ENCODE data around the gene OGFR.

Gene OGFR

DNA sequence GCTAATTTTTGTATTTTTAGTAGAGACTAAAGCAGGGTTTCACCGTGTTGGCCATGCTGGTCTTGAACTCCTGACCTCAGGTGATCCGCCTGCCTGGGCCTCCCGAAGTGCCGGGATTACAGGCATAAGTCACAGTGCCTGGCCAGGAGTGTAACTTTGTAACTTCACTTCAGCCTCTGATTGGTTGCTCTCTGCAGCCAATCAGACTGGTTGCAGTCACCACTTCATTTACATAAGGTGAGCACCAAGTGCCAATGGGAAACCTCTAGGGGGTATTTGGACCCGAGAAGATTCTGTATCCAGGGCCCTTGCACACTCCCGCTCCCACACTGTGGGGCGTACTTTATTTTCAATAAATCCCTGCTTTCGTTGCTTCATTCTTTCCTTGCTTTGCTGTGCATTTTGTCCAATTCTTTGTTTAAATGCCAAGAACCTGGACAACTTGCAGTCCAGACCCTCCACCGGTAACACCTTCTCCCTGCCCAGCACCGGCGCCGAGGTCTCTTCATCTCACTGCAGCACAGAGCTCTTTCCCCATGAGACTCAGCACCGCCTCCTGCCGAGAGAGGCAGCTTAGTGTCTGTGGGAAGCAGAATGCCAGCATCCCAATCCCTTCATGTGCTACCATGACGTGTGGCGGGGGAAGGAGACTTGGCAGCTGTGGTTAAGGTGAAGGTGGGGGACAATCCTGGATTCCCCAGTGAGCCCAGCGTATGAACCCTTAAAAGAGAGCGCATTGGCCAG is 22.3 kb upstream of the OGFR start:
- no peak for DNase-seq (ENCODE audit: low read depth)

DNA sequence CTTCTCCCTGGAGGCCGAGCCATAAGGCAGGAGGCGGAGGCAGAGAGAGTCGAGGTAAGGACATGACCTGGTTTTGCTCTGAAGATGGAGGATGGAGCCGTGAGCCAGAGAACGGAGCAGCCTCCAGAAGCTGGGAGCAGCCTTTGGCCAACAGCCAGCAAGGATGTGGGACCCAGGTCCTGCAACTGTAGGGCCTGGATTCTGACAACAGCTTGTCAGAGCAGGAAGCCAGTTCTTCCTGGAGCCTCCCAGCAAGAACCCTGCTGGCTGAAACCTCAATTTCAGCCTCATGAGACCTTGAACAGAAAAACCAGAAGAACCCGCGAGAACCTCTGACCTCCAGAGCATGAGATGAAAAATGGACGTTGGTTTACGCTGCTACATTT is 21.7 kb upstream of the OGFR start:
- no peak for DNase-seq (ENCODE audit: low read depth)

GRCh38 chr20:62784497-62784896 is 20.1 kb upstream of the OGFR start:
- DNase-seq (ENCODE audit: low read depth): no peak

DNA sequence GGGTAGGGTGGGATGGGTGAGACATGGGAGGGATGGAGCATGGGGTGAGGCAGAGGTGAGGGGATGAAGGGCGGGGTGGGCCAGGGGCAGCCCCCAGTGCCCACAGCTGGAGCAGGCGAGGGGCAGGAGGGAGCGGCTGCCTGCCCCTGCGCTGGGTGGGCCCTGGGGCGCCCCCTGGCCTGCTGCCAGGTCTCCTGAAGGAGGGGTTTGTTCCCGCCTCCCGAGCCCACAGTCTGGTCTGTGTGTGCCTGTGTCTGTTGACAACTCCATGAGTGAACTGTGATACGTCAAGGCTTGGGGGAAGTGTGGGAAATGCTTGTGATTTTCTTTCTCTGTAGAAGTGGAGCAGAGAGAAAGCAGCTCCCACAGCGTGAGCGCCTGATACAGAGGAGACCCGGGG is 19.2 kb upstream of the OGFR start:
- no peak for DNase-seq (ENCODE audit: low read depth)

- no peak for DNase-seq (ENCODE audit: low read depth)
Observed at GRCh38 chr20:62786157-62786556, 18.5 kb upstream of the OGFR start.

DNA sequence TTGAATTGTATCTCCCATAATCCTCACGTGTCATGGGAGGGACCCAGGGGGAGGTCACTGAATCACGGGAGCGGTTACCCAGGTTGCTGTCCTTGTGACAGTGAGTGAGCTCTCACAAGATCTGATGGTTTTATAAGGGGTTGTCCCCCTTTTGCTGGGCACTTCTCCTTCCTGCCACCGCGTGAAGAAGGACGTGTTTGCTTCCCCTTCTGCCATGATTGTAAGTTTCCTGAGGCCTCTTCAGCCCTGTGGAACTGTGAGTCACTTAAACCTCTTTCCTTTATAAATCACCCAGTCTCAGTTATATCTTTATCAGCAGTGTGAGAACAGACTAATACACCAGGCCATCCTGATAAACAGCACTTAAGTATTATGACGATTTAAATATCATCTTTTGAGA is 17.3 kb upstream of the OGFR start:
- no peak for DNase-seq (ENCODE audit: low read depth)

- no peak for DNase-seq (ENCODE audit: low read depth)
Observed at GRCh38 chr20:62787866-62788265, 16.8 kb upstream of the OGFR start.

- DNase-seq (ENCODE audit: low read depth): no peak
Observed at GRCh38 chr20:62788607-62789006, 16.0 kb upstream of the OGFR start.

DNA sequence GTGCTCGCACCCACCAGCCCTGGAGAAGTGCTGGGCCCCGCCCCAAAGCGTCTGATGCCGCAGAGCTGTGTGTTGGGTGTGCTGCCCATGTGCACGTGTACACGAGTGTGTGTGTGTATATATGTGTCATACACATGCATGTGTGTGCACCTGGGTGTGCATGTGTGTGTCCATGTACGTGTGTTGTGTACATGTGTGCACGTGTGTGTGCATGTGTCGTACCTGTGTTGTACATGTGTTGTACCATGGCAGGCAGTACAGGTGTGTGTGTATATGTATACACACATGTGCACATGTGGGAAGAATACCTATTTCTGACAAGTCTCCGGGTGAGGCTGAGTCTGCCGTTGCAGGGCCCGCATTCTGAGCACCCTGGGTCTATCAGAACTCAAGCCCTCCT is 14.6 kb upstream of the OGFR start:
- DNase-seq (ENCODE audit: low read depth): no peak

- DNase-seq (ENCODE audit: low read depth): peak; percentile 72
Observed at GRCh38 chr20:62791301-62792181, 13.1 kb upstream of the OGFR start.

DNA sequence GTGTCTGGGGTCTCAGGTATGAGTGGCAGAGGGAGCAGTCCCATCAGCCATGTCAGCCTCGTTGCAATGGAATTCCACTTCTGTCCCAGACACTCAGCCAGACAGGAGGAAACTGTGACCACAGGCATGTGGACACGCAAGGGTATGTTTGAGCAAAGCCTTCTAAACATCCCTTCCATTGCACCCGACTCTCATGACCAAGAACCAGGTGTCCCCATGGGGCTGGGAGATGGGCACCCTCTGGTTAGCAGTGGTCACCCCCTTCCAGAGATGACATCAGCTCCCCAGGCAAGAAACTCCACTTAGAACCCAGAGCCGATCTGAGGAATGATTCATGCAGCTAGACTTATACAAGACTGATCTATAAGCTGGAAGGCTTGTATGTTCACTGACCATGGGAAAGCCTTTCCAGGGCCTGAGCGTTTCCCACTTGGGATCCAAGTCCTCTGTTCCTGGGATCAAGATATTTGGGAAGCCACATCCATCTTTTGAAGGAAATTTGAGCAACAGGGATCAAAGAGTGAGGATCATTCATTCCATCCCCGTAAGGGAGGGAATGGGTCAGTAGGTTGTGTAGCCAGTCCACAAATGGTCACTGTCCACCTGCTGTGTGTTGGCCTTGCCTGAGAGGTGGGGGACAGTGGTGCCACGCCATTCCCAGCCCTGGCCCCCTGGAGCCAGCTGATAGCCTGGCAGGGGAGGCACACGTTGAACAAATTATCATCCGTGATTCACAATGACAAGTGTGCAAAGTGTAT is 12.3 kb upstream of the OGFR start:
- DNase-seq (ENCODE audit: low read depth): no peak

- no peak for DNase-seq (ENCODE audit: low read depth)
Observed at GRCh38 chr20:62792940-62793756, 11.5 kb upstream of the OGFR start.

GRCh38 chr20:62793757-62794006 is 11.0 kb upstream of the OGFR start:
- DNase-seq (ENCODE audit: low read depth): no peak

DNA sequence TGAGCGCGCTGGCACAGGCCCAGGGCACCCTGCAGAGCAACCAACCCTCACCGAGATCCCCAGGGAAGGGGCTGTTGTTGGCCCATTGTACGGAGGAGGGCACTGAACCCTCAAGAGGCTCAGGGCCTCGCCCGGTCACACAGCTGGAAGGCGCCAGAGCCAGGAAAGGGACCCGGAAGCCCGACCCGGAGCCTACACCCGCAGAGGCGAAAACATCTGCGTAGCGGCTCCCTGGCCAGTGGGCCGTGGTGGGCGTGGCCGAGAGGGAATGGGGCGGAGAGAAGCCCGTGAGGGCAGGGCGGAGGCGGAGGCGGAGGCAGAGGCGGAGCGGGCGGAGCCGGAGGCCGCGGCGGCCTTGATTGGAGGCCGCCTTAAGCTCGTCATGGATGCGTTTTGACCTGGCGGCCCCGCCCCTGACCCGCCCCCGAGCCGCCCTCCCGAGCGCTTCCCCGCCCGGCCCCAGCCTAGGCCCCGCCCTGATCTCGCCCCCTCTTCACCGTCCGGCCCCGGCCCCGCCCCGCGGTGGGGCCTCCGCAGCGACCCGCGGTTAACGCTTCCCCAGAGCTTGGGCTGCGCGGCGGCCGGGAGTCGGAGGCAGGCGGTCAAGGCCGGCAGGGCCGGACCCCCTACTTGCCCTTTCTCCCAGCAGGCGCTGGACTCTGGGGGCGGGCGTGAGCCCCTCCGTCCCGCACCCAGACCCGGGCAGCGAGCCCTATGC is 10.5 kb upstream of the OGFR start:
- DNase-seq (ENCODE audit: low read depth): peak; percentile 93

- peak; percentile 78 for DNase-seq (ENCODE audit: low read depth)
Observed at GRCh38 chr20:62795023-62795761, 9.4 kb upstream of the OGFR start.

DNA sequence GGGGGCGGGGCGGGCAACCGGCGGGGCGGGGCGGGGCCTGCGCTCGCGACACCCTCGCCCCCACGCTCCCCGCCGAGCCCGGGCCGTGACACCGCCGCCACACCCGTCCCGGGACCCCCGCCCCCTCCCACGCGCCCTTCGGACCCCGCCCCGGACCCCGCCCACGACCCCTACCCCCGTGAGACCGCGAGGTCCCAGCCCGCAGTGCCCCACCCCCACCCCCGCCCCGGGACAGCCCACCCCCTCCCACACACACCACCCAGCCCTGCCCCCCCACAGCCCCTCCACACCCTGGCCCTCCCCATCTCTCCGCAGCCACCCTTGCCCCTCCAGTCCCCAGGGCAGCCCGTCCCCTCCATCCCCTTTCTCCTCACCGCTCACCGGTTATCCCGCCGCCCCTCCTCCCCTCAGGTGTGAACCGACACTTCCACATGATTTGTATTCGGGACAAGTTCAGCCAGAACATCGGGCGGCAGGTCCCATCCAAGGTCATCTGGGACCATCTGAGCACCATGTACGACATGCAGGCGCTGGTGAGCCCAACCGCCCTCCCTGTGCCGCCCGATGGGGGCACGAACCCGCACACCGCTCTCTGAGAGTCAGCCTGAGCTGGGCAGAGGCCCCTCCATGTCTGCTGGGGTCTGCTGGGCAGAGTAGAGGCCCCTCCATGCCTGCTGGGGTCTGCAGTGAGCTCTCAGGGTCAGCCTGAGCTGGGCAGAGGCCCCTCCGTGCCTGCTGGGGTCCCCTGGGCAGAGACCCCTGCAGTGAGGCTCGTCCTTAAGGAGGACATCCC is 7.7 kb upstream of the OGFR start:
- no peak for DNase-seq (ENCODE audit: low read depth)

GRCh38 chr20:62797671-62798532 is 6.7 kb upstream of the OGFR start:
- DNase-seq (ENCODE audit: low read depth): no peak

DNA sequence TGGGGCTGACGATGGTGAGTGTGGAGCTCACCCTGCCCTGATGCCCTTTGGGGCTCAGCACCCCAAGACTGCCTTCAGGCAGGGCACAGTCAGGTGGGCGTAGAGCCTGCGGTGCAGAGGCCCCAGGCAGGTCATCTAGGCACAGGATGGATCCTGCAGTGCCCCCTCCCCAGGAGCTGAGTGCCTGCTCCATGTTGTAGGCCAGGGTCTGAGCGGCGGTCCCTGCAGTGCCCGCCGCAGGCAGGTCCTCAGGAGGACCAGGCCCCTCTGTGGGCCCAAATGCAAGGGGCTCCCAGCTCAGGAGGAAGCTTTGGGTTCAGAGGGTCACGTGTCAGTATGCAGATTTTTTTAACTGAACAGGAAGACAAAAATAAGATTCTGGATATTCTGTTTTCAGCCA is 5.6 kb upstream of the OGFR start:
- DNase-seq (ENCODE audit: low read depth): no peak

- no peak for DNase-seq (ENCODE audit: low read depth)
Observed at GRCh38 chr20:62799459-62799858, 5.2 kb upstream of the OGFR start.
